ENCODE data around the gene SH3GL2. TPM values are rescaled to one million over a fixed set of nuclear protein-coding genes. Genes with fewer than 3 reads are reported as not detected.

The SH3GL2 gene
- total and polyA plus RNA-seq, 10 donors: 0.02 TPM; not detected in 9

DNA sequence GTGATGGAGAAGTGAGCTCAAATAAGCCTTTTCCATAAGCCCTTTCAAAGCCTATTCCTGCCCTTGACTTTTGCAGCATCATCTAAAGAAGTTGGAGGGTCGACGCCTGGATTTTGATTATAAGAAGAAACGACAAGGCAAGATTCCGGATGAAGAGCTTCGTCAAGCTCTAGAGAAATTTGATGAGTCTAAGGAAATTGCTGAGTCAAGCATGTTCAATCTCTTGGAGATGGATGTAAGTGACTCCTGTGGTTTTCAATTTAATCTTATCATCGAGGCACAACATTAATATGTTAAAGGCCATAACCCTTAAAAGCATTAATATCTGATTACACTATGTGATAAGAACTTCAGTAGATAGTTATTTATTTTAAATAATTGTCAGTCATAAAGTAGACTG lies 210.4 kb downstream of the SH3GL2 start:
- 84 to 91% (median 89%) methylated on average over 6 of the region's 6 CpGs for WGBS, 5 donors
- no peaks in the 10 kb centered on the region for H3K4me1 ChIP-seq
- H3K27ac ChIP-seq: no peak overlapping the region
- no peak for DNase-seq
- no peaks in the 10 kb centered on the region for H3K9me3 ChIP-seq
- intact Hi-C loops (cut with DNase I; ENCODE audit: low total_unique reads): no loop called here
- TF ChIP-seq POLR2AphosphoS5 (IDR thresholded peaks at IDR 0.05): no peak
- TF ChIP-seq, protein P1, sequence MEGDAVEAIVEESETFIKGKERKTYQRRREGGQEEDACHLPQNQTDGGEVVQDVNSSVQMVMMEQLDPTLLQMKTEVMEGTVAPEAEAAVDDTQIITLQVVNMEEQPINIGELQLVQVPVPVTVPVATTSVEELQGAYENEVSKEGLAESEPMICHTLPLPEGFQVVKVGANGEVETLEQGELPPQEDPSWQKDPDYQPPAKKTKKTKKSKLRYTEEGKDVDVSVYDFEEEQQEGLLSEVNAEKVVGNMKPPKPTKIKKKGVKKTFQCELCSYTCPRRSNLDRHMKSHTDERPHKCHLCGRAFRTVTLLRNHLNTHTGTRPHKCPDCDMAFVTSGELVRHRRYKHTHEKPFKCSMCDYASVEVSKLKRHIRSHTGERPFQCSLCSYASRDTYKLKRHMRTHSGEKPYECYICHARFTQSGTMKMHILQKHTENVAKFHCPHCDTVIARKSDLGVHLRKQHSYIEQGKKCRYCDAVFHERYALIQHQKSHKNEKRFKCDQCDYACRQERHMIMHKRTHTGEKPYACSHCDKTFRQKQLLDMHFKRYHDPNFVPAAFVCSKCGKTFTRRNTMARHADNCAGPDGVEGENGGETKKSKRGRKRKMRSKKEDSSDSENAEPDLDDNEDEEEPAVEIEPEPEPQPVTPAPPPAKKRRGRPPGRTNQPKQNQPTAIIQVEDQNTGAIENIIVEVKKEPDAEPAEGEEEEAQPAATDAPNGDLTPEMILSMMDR (IDR thresholded peaks at IDR 0.05 in 8 of 11, conservative IDR thresholded peaks at IDR 0.05 in 3 of 11): no peak
- no peaks in the 10 kb centered on the region for H3K27me3 ChIP-seq (replicated peaks in 1 of 7)
- H3K4me3 ChIP-seq: no peak overlapping the region
- no peaks in the 10 kb centered on the region for H3K36me3 ChIP-seq

DNA sequence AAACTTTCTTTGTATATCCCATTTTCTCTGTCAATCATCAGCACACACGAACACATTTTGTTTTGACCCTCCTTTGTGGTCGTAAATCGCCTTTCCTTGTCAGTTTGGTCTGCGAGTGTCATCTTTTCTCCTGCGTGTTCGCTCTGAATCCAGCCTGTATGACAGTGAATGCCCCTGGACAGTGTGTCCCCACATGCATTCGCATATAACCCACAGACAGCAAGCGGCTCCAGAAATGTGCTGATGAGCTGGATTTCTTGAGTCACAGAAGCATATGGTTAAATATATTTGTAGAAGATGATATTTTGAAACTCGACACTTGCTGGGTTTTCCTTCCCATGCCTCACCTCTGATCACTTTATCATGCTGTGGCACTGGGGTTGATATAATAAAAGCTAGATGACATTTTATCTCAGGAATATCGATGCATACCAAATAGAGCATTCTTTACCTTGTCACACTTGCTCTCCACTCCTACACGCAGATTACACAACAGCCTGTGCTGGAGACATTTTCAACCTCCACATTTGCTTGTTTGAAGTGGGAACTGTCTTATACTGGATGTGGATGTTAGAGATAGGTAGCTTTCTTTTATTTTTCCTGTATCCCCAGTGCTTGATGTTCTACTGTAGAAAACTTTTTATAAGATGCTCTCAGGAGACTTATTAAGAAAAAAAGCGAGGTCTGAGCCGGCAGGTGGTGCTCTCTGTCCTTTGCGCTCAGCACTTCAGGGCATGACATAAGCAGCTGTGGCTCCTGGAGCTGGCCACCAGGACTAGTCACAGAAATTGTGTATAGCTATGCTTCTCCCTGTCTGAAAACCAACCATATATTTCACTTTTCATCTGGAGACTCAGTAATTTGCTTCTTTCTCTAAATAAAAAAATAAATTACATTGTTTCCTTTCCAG lies 215.1 kb downstream of the SH3GL2 start:
- Histone ChIP-seq H3K27me3 (replicated peaks in 1 of 7) (no peaks in the 10 kb centered on the region), H3K27ac (no peak overlapping the region), H3K9me3 (no peaks in the 10 kb centered on the region), H3K4me3 (no peak overlapping the region), H3K36me3 (no peaks in the 10 kb centered on the region), H3K4me1 (no peaks in the 10 kb centered on the region)
- 78 to 85% (median 80%) methylated on average over 14 of the region's 14 CpGs for WGBS, 5 donors
- DNase-seq: no peak
- intact Hi-C loops (cut with DNase I; ENCODE audit: low total_unique reads): no loop called here
- TF ChIP-seq POLR2AphosphoS5 (IDR thresholded peaks at IDR 0.05) (no peak), POLR2A (IDR thresholded peaks at IDR 0.05) (no peak)
- TF ChIP-seq, protein P1 (IDR thresholded peaks at IDR 0.05 in 8 of 11, conservative IDR thresholded peaks at IDR 0.05 in 3 of 11): no peak

DNA sequence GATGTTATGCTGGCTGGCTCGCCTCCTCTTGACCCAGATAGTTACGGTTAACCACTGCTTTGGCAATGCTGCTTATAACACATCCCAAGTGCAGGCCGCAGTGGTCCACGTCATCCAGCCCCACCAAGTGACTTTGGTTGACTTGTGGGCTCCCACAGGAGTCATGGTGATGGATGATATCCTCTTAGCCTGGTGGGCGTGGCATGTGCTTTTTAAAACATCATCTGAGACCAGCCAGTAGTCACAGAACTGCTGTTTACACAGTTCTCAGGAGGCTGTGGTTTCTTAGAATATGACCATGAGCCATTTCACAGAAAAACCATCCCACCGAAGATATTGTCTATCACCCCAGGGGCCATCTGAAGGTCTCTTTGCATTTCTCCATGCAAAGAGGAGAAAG lies 216.9 kb downstream of the SH3GL2 start:
- DNase-seq: no peak

DNA sequence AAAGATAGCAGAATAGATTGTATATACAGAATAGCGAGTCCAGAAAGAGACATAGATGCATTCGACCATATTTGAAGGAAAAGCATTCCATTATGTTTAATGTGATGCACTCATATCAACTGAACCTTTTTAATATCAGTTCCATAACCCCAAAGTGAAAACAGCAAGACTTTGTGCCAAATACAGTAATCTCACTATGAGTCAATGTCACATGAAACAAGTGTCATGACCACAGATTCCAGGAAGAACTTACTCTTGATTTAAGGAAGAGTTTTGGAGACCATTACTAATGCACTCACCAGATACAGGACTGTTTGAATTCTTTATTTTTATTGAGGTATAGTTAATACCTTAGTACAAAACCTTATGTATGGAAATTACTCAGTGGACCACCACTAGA lies 220.5 kb downstream of the SH3GL2 start:
- H3K27ac ChIP-seq: no peak overlapping the region
- intact Hi-C loops (cut with DNase I; ENCODE audit: low total_unique reads): no loop called here
- no peak overlapping the region for H3K4me3 ChIP-seq
- WGBS, 5 donors: 66 to 86% (median 69%) methylated on average over 2 of the region's 2 CpGs
- no peaks in the 10 kb centered on the region for H3K4me1 ChIP-seq
- no peak for TF ChIP-seq POLR2A (IDR thresholded peaks at IDR 0.05)
- no peak for TF ChIP-seq POLR2AphosphoS5 (IDR thresholded peaks at IDR 0.05)
- TF ChIP-seq, protein P1 (IDR thresholded peaks at IDR 0.05 in 8 of 11, conservative IDR thresholded peaks at IDR 0.05 in 3 of 11): no peak
- no peak for DNase-seq
- H3K36me3 ChIP-seq: no peaks in the 10 kb centered on the region
- no peaks in the 10 kb centered on the region for H3K27me3 ChIP-seq (replicated peaks in 1 of 7)
- H3K9me3 ChIP-seq: no peaks in the 10 kb centered on the region

More for the DNA sequence above, 216.9 kb downstream of the SH3GL2 start:
- Histone ChIP-seq H3K4me1 (no peaks in the 10 kb centered on the region), H3K27ac (no peak overlapping the region), H3K36me3 (no peaks in the 10 kb centered on the region), H3K27me3 (replicated peaks in 1 of 7) (no peaks in the 10 kb centered on the region), H3K4me3 (no peak overlapping the region), H3K9me3 (no peaks in the 10 kb centered on the region)
- TF ChIP-seq, protein P1 (IDR thresholded peaks at IDR 0.05 in 8 of 11, conservative IDR thresholded peaks at IDR 0.05 in 3 of 11): no peak
- no peak for TF ChIP-seq POLR2A (IDR thresholded peaks at IDR 0.05)
- TF ChIP-seq POLR2AphosphoS5 (IDR thresholded peaks at IDR 0.05): no peak
- intact Hi-C loops (cut with DNase I; ENCODE audit: low total_unique reads): no loop called here
- 67 to 82% (median 74%) methylated on average over 5 to 6 of the region's 6 CpGs for WGBS, 5 donors
